Purkinje cell (primary cell): Measurements from ENCODE around the gene TBRG4. TPM values are rescaled to one million over a fixed set of nuclear protein-coding genes. Genes with fewer than 3 reads are reported as not detected.

ENCODE experiments used
- polyA plus RNA-seq: library from polyadenylated mRNA; unstranded; fragments of >200 nt; fragmentation: Nextera tagmentation; gene quantifications from 2 replicates; pipeline ENCODE4 v1.2.1, GENCODE V29; 2014

TBRG4 gene
- 16.6 and 18.6 TPM in 2 replicates for polyA plus RNA-seq

GRCh38 chr7:45111298-45112223 lies at the start of gene TBRG4:
Gene TBRG4 (minus strand): TSS chr7:45111697. CDS start chr7:45109237, 2,460 bp downstream.

GRCh38 chr7:45157653-45158401 lies 46.3 kb upstream of the TBRG4 start, which contains the start of gene RAMP3:
Gene RAMP3 (plus strand): TSS chr7:45157791. CDS start chr7:45157829, 38 bp downstream.

GRCh38 chr7:45088821-45089340 lies 22.6 kb downstream of the TBRG4 start, which contains the start of gene NACAD:
Gene NACAD (minus strand): TSS chr7:45088969. CDS start chr7:45088894, 75 bp downstream.

Other genes starting within 250 kb of the TBRG4 start
- 5.2 and 6.3 TPM in 2 replicates for gene PURB, start 226.2 kb downstream of the TBRG4 start, polyA plus RNA-seq
- 0.31 TPM in 1 of 2 replicates, not detected in the other for gene MYO1G, start 132.7 kb downstream of the TBRG4 start, polyA plus RNA-seq
- 1.1 and 2.2 TPM in 2 replicates for gene CCM2, start 111.5 kb downstream of the TBRG4 start, polyA plus RNA-seq
- gene NACAD, start 22.7 kb downstream of the TBRG4 start, polyA plus RNA-seq: 1.7 and 4.8 TPM in 2 replicates
- gene RAMP3, start 46.1 kb upstream of the TBRG4 start, polyA plus RNA-seq: 0.24 and 0.86 TPM in 2 replicates